Right lobe of liver (tissue), 4 donors: ENCODE data around the gene HOMER1.

ENCODE experiments used
- CTCF ChIP-seq, 4 donors: fragments of 200-600 bp in 3 of 4; fragments of 450-650 bp in 1 of 4; IDR thresholded peaks; one replicate each; pipeline versions ENCODE4 v1.5.1 to v1.8.0; 2016 to 2022; ENCODE audit warnings: antibody characterized with exemption in 4 of 4, mild to moderate bottlenecking in 2 of 4
- POLR2A ChIP-seq: fragments of 450-650 bp; IDR thresholded peaks from one replicate; pipeline ENCODE4 v1.6.1; 2017; ENCODE audit warnings: antibody characterized with exemption, mild to moderate bottlenecking
- donor health status: DM: no; HTN: no; CAD: no.
- donor health status: DM: no; HTN: no; CAD: no.
- donor health status: DM: no; HTN: yes; CAD: no.

DNA sequence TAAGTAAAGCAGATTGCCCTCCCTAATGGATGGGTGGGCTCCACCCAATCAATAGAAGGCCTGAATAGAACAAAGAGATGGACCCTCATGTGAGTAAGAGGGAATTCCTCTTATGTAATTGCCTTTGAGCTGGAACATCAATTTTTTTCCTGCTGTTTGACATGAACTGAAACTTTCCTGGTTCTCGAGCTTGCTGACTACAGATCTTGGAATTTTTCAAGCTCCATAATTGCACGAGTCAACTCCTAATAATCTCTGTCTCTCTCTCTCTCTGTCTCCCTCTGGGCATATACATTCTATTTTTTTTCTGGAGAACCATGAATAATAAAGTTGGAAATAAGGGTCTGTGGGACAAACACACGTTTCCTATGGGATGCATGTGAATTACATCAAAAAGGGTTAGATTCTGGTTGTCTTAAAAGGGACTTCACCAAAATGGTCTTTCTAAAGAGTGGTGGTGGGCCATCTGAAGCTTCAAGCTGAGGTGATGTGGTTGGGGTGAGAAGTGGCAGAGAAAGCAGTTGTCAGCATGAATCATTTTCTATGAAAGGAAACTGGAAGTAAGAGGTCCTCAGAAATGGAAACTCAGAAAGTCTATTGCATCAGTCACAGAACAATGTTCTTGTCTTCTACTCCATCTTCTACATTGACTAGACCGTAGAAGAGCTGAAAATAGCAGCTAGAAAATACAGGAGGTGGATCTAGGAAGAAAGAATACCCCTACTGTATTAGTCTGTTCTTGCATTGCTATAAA, 47.0 kb upstream of the HOMER1 start:
- TF ChIP-seq CTCF (IDR thresholded peaks at IDR 0.05): no peak
- TF ChIP-seq POLR2A: no peak
